GM23338 (cell line): ENCODE data around the gene FOXD1.

ENCODE experiments used
- CREB1 ChIP-seq: fragments of 250-450 bp; sonication (Bioruptor Pico); IDR thresholded peaks from 2 replicates; pipeline ENCODE4 v1.5.0; 2020; ENCODE audit warnings: low read depth, mild to moderate bottlenecking, moderate library complexity
- EZH2 ChIP-seq: fragments of 200-600 bp; sonication (generic); IDR thresholded peaks from one replicate; pipeline ENCODE4 v1.8.0; 2017; ENCODE audit warnings: antibody characterized with exemption, mild to moderate bottlenecking, low read depth; ENCODE audit not compliant: unreplicated experiment
- EZH2phosphoT487 ChIP-seq: fragments of 200-600 bp; sonication (generic); IDR thresholded peaks from one replicate; pipeline ENCODE4 v1.8.1; 2018; ENCODE audit warnings: antibody characterized with exemption; ENCODE audit not compliant: unreplicated experiment
- JUNB ChIP-seq: IDR thresholded peaks from one replicate; pipeline ENCODE4 v1.6.1; 2016; ENCODE audit warnings: antibody characterized with exemption; ENCODE audit not compliant: unreplicated experiment
- NANOG ChIP-seq: IDR thresholded peaks from 2 replicates; pipeline ENCODE4 v1.6.1; 2016; ENCODE audit warnings: antibody characterized with exemption, borderline replicate concordance
- POLR2AphosphoS5 ChIP-seq: IDR thresholded peaks from 2 replicates; pipeline ENCODE4 v1.6.1; 2016; ENCODE audit warnings: antibody characterized with exemption, low read depth
- REST ChIP-seq: IDR thresholded peaks from one replicate; pipeline ENCODE4 v1.6.1; 2018; ENCODE audit warnings: antibody characterized with exemption; ENCODE audit not compliant: unreplicated experiment
- STAT1 ChIP-seq: IDR thresholded peaks from one replicate; pipeline ENCODE4 v1.6.1; 2016; ENCODE audit warnings: antibody characterized with exemption; ENCODE audit not compliant: unreplicated experiment
- ZNF114 ChIP-seq: fragments of 250-450 bp; sonication (Bioruptor Pico); IDR thresholded peaks from 2 replicates; pipeline ENCODE4 v1.5.0; 2020; ENCODE audit warnings: mild to moderate bottlenecking, moderate library complexity
- ZNF331 ChIP-seq: fragments of 250-450 bp; sonication (Bioruptor Pico); IDR thresholded peaks from 2 replicates; pipeline ENCODE4 v1.5.0; 2020; ENCODE audit warnings: low read depth, mild to moderate bottlenecking, moderate library complexity
- TF ChIP-seq, protein P1 (sequence below), 2 experiments: fragments of 200-600 bp in 1 of 2; sonication (generic) in 1 of 2; conservative IDR thresholded peaks; 2 replicates each; pipeline versions ENCODE4 v1.5.1 to v1.6.1; 2016 to 2017; ENCODE audit warnings: antibody characterized with exemption in 2 of 2, low read depth in 2 of 2, mild to moderate bottlenecking in 2 of 2, moderate library complexity in 1 of 2
- TF ChIP-seq, protein P2 (sequence below): IDR thresholded peaks from 2 replicates; pipeline ENCODE4 v1.6.1; 2016; ENCODE audit warnings: antibody characterized with exemption
- TF ChIP-seq, protein P3 (sequence below): fragments of 250-450 bp; sonication (Bioruptor Pico); IDR thresholded peaks from 2 replicates; pipeline ENCODE4 v1.5.0; 2020; ENCODE audit warnings: mild to moderate bottlenecking, moderate library complexity

DNA sequence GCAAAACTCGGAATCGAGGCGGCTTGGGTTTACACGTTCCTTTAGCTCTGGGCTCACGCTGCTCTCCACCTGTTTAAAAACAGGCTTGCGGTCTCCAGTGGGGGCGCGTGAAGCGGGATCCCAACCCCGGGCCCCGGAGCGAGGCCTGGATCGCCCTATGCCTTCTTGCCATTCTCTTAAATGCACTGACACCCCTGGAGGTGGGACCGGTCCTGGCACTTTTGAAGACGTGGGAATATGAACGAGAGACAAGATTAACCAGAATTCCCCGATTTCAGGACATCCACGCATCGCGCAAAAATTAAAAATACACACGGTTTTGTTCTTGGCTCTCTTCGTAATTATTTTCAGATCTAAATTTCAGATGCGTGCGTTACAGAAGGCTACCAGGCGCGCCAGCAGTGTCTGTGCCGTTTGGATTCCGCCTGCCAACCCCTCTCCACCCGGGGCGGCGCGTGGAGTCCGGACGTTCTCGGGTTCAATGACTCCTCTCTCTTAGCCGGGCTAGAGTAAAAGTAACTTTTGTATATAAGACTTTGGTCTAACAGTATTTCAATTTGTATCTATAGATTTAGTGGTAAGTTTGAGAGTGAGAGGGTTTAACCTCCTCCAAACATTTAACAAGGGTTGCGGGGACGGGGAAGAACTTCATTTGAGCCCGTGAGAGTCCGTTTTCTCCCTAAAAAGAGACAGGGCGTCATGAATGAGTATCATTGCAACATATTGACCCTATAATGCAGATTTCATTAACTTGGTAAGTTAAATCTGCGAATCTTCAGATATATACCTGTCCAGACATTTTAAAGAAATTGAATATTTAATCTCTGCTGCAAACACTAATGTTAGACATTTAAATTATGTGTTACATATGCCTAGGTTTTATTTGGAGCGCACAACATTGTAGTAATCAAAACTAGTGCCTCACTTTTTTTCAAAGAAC, 3.8 kb downstream of the FOXD1 start:
- TF ChIP-seq, protein P1, sequence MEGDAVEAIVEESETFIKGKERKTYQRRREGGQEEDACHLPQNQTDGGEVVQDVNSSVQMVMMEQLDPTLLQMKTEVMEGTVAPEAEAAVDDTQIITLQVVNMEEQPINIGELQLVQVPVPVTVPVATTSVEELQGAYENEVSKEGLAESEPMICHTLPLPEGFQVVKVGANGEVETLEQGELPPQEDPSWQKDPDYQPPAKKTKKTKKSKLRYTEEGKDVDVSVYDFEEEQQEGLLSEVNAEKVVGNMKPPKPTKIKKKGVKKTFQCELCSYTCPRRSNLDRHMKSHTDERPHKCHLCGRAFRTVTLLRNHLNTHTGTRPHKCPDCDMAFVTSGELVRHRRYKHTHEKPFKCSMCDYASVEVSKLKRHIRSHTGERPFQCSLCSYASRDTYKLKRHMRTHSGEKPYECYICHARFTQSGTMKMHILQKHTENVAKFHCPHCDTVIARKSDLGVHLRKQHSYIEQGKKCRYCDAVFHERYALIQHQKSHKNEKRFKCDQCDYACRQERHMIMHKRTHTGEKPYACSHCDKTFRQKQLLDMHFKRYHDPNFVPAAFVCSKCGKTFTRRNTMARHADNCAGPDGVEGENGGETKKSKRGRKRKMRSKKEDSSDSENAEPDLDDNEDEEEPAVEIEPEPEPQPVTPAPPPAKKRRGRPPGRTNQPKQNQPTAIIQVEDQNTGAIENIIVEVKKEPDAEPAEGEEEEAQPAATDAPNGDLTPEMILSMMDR (conservative IDR thresholded peaks at IDR 0.05; ENCODE audit: low read depth in 2 of 2) = peak in 1 of 2 experiments; percentile 36; a peak in 2 of 4 replicates
- no peak for TF ChIP-seq REST
- peak; percentile 71 for TF ChIP-seq EZH2phosphoT487
- TF ChIP-seq POLR2AphosphoS5 = no peak
- TF ChIP-seq, protein P2, sequence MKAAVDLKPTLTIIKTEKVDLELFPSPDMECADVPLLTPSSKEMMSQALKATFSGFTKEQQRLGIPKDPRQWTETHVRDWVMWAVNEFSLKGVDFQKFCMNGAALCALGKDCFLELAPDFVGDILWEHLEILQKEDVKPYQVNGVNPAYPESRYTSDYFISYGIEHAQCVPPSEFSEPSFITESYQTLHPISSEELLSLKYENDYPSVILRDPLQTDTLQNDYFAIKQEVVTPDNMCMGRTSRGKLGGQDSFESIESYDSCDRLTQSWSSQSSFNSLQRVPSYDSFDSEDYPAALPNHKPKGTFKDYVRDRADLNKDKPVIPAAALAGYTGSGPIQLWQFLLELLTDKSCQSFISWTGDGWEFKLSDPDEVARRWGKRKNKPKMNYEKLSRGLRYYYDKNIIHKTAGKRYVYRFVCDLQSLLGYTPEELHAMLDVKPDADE = no peak
- TF ChIP-seq EZH2 = peak; percentile 89
- TF ChIP-seq CREB1 (CRISPR knock-in tag) = no peak
- no peak for TF ChIP-seq ZNF331
- TF ChIP-seq NANOG = no peak
- TF ChIP-seq JUNB = no peak
- TF ChIP-seq, protein P3, sequence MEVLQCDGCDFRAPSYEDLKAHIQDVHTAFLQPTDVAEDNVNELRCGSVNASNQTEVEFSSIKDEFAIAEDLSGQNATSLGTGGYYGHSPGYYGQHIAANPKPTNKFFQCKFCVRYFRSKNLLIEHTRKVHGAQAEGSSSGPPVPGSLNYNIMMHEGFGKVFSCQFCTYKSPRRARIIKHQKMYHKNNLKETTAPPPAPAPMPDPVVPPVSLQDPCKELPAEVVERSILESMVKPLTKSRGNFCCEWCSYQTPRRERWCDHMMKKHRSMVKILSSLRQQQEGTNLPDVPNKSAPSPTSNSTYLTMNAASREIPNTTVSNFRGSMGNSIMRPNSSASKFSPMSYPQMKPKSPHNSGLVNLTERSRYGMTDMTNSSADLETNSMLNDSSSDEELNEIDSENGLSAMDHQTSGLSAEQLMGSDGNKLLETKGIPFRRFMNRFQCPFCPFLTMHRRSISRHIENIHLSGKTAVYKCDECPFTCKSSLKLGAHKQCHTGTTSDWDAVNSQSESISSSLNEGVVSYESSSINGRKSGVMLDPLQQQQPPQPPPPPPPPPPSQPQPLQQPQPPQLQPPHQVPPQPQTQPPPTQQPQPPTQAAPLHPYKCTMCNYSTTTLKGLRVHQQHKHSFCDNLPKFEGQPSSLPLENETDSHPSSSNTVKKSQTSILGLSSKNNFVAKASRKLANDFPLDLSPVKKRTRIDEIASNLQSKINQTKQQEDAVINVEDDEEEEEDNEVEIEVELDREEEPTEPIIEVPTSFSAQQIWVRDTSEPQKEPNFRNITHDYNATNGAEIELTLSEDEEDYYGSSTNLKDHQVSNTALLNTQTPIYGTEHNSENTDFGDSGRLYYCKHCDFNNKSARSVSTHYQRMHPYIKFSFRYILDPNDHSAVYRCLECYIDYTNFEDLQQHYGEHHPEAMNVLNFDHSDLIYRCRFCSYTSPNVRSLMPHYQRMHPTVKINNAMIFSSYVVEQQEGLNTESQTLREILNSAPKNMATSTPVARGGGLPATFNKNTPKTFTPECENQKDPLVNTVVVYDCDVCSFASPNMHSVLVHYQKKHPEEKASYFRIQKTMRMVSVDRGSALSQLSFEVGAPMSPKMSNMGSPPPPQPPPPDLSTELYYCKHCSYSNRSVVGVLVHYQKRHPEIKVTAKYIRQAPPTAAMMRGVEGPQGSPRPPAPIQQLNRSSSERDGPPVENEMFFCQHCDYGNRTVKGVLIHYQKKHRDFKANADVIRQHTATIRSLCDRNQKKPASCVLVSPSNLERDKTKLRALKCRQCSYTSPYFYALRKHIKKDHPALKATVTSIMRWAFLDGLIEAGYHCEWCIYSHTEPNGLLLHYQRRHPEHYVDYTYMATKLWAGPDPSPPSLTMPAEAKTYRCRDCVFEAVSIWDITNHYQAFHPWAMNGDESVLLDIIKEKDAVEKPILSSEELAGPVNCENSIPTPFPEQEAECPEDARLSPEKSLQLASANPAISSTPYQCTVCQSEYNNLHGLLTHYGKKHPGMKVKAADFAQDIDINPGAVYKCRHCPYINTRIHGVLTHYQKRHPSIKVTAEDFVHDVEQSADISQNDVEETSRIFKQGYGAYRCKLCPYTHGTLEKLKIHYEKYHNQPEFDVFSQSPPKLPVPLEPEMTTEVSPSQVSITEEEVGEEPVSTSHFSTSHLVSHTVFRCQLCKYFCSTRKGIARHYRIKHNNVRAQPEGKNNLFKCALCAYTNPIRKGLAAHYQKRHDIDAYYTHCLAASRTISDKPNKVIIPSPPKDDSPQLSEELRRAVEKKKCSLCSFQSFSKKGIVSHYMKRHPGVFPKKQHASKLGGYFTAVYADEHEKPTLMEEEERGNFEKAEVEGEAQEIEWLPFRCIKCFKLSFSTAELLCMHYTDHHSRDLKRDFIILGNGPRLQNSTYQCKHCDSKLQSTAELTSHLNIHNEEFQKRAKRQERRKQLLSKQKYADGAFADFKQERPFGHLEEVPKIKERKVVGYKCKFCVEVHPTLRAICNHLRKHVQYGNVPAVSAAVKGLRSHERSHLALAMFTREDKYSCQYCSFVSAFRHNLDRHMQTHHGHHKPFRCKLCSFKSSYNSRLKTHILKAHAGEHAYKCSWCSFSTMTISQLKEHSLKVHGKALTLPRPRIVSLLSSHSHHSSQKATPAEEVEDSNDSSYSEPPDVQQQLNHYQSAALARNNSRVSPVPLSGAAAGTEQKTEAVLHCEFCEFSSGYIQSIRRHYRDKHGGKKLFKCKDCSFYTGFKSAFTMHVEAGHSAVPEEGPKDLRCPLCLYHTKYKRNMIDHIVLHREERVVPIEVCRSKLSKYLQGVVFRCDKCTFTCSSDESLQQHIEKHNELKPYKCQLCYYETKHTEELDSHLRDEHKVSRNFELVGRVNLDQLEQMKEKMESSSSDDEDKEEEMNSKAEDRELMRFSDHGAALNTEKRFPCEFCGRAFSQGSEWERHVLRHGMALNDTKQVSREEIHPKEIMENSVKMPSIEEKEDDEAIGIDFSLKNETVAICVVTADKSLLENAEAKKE (CRISPR knock-in tag) = no peak
- no peak for TF ChIP-seq STAT1
- no peak for TF ChIP-seq ZNF114 (CRISPR knock-in tag)
